HG03469 (cell line): ENCODE data around the gene MICAL3.

ENCODE experiments used
- ATAC-seq: cut with Tn5 transposase; IDR thresholded peaks from one replicate; pipeline ENCODE4 v1.9.1; 2021; ENCODE audit warnings: mild to moderate bottlenecking, moderate library complexity, moderate number of reproducible peaks; ENCODE audit not compliant: unreplicated experiment

MICAL3 gene

GRCh38 chr22:17853073-17853472, 171.3 kb downstream of the MICAL3 start:
- no peak for ATAC-seq

- no peak for ATAC-seq
Observed at GRCh38 chr22:17851759-17852158, 172.6 kb downstream of the MICAL3 start.

- no peak for ATAC-seq
Observed at GRCh38 chr22:17847360-17848078, 176.8 kb downstream of the MICAL3 start.

GRCh38 chr22:17846326-17846992, 177.9 kb downstream of the MICAL3 start:
- ATAC-seq, result no peak

- ATAC-seq, result no peak
Observed at GRCh38 chr22:17845790-17846189, 178.6 kb downstream of the MICAL3 start.

- ATAC-seq, result no peak
Observed at GRCh38 chr22:17845327-17845726, 179.0 kb downstream of the MICAL3 start.

- ATAC-seq, result no peak
Observed at GRCh38 chr22:17844150-17844549, 180.2 kb downstream of the MICAL3 start.

GRCh38 chr22:17842386-17842785, 182.0 kb downstream of the MICAL3 start:
- no peak for ATAC-seq

GRCh38 chr22:17841836-17842235, 182.5 kb downstream of the MICAL3 start:
- ATAC-seq, result no peak

GRCh38 chr22:17838180-17838865, 186.0 kb downstream of the MICAL3 start:
- ATAC-seq, result no peak

- ATAC-seq, result no peak
Observed at GRCh38 chr22:17836992-17837742, 187.2 kb downstream of the MICAL3 start.

- ATAC-seq, result no peak
Observed at GRCh38 chr22:17835256-17835655, 189.1 kb downstream of the MICAL3 start.

- ATAC-seq, result no peak
Observed at GRCh38 chr22:17833489-17833888, 190.9 kb downstream of the MICAL3 start.

- no peak for ATAC-seq
Observed at GRCh38 chr22:17832665-17833064, 191.7 kb downstream of the MICAL3 start.

- no peak for ATAC-seq
Observed at GRCh38 chr22:17831501-17832251, 192.7 kb downstream of the MICAL3 start.

- no peak for ATAC-seq
Observed at GRCh38 chr22:17830043-17830961, 194.1 kb downstream of the MICAL3 start.

GRCh38 chr22:17829695-17830042, 194.7 kb downstream of the MICAL3 start:
- ATAC-seq, result no peak

- ATAC-seq, result no peak
Observed at GRCh38 chr22:17828502-17829080, 195.8 kb downstream of the MICAL3 start.

GRCh38 chr22:17827466-17827865, 196.9 kb downstream of the MICAL3 start:
- ATAC-seq, result no peak
